ENCODE data around the gene EPB41L2. TPM values are rescaled to one million over a fixed set of nuclear protein-coding genes. Genes with fewer than 3 reads are reported as not detected.

The EPB41L2 gene
- 100 to 1,000 TPM; 190 to 321 (median 265) TPM for total RNA-seq

DNA sequence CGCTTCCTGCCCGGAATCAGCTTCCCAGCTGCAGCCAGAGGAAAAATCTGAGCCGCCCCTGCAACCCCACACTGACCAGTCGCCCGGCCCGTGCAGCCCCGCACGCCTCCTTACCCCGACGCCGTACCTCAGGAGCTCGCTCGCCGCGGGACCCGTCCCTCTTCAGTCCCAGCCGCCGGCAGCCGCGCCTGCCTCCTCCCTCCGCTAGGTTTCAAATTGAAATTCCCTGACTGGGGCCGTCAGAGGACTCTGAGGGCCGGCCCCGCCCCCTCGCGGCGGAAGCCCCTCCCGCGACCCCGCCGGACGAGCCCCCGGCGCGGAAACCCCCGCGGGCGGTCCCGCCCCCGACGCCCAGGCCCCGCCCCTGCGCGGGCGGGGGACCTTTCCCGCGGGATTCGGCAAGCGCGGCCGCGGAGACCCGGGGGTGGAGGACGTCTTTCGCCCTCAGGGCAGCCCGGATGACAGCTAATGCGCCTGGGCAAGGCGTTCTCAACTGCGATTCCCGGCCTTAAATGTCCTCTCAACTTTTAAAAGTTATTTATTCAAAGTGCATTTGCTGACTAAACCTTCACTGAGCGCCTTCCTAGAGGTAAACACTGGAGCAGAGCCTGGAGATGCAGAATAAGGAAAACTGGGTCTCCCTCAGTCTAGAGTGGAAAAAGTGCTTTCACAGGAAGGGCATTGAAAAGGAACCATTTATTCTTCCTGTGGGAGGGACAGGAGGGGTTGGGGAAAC, at the start of gene EPB41L2:
TSS of gene EPB41L2 (minus strand) at position 218 of the 736 bp plus-strand sequence. CDS start 106,760 bp downstream, outside the sequence.
- Histone ChIP-seq H3K4me3 (peak within 1 kb of the TSS; percentile 86 to 100 (median 90)), H3K4me1 (peaks cover 0 to 31% (median 10%) of the 10 kb centered on the region in 4 donors)
- WGBS, 2 donors, result 0 to 1% methylated on average over 30 to 36 of the region's 61 CpGs

DNA sequence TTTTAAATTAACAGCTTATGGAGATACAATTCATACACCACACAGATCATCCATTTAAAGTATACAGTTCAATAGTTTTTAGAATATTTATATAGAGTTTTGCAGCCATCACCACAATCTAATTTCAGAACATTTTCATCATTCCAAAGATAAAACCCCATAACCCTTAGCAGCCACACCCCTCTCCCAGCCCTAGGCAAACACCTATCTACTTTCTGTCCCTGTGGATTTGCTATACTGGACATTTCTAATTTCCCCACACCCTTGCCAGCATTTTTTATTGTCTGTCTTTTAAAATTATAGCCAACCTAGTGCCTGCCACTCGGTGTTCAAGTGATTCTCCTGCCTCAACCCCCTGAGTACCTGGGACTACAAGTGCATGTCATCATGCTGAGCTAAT, 49.2 kb upstream of the EPB41L2 start:
- Histone ChIP-seq H3K4me1 (peaks cover 0 to 4% (median 0%) of the 10 kb centered on the region in 4 donors), H3K27me3 (no peaks in the 10 kb centered on the region), H3K36me3 (no peaks in the 10 kb centered on the region), H3K9me3 (peaks cover 0 to 1% (median 0%) of the 10 kb centered on the region in 4 donors), H3K27ac (no peak overlapping the region), H3K4me3 (no peak overlapping the region)
- no peak for DNase-seq (ENCODE audit: low spot score in 2 of 2)
- TF ChIP-seq, protein P1, sequence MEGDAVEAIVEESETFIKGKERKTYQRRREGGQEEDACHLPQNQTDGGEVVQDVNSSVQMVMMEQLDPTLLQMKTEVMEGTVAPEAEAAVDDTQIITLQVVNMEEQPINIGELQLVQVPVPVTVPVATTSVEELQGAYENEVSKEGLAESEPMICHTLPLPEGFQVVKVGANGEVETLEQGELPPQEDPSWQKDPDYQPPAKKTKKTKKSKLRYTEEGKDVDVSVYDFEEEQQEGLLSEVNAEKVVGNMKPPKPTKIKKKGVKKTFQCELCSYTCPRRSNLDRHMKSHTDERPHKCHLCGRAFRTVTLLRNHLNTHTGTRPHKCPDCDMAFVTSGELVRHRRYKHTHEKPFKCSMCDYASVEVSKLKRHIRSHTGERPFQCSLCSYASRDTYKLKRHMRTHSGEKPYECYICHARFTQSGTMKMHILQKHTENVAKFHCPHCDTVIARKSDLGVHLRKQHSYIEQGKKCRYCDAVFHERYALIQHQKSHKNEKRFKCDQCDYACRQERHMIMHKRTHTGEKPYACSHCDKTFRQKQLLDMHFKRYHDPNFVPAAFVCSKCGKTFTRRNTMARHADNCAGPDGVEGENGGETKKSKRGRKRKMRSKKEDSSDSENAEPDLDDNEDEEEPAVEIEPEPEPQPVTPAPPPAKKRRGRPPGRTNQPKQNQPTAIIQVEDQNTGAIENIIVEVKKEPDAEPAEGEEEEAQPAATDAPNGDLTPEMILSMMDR (IDR thresholded peaks at IDR 0.05), result no peak
- TF ChIP-seq POLR2A (IDR thresholded peaks at IDR 0.05) (no peak), EP300 (IDR thresholded peaks at IDR 0.05) (no peak)
- 71 to 78% methylated on average over 1 of the region's 1 CpG for WGBS, 2 donors

More for the DNA sequence above, at the start of gene EPB41L2:
- Histone ChIP-seq H3K27me3 (no peaks in the 10 kb centered on the region), H3K27ac (peak within 1 kb of the TSS; percentile 78 to 93 (median 90)), H3K9me3 (no peaks in the 10 kb centered on the region), H3K36me3 (no peaks in the 10 kb centered on the region)
- DNase-seq (ENCODE audit: low spot score in 2 of 2), result peak; percentile 70 to 80
- TF ChIP-seq EP300 (IDR thresholded peaks at IDR 0.05), result peak in 1 of 2 donors; percentile 94
- TF ChIP-seq POLR2A (IDR thresholded peaks at IDR 0.05), result peak; percentile 52 to 93
- TF ChIP-seq, protein P1 (IDR thresholded peaks at IDR 0.05), result peak; percentile 22 to 70 (median 31)

GRCh38 chr6:131107151-131107550, 44.1 kb upstream of the EPB41L2 start:
- H3K36me3 ChIP-seq, result no peaks in the 10 kb centered on the region
- no peak overlapping the region for H3K27ac ChIP-seq
- no peak for TF ChIP-seq POLR2A (IDR thresholded peaks at IDR 0.05)
- TF ChIP-seq, protein P1 (IDR thresholded peaks at IDR 0.05), result no peak
- WGBS, 2 donors, result 83 to 84% methylated on average over 1 of the region's 1 CpG
- H3K4me3 ChIP-seq, result no peak overlapping the region
- H3K9me3 ChIP-seq, result no peaks in the 10 kb centered on the region
- H3K4me1 ChIP-seq, result no peaks in the 10 kb centered on the region
- H3K27me3 ChIP-seq, result no peaks in the 10 kb centered on the region
- no peak for DNase-seq (ENCODE audit: low spot score in 2 of 2)

DNA sequence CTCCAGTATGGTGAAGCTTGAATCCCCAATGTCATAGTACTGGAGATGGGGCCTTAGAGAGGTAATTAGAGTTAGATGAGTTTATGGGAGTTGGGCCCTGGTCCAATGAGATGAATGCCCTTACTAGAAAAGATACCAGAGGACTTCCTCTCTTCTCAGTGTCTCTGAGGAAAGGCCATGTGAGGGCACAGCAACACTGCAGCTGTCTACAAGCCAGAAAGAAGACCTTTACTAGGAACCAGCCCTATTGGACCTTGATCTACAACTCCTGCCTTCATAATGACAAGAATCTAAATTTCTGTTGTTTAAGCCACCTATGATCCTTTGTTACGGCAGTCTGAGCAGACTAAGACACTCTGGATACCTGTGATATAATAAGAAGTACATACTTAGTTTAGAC, 40.9 kb upstream of the EPB41L2 start:
- H3K4me3 ChIP-seq, result no peak overlapping the region
- H3K9me3 ChIP-seq, result no peaks in the 10 kb centered on the region
- no peak for DNase-seq (ENCODE audit: low spot score in 2 of 2)
- TF ChIP-seq, protein P1 (IDR thresholded peaks at IDR 0.05), result no peak
- TF ChIP-seq POLR2A (IDR thresholded peaks at IDR 0.05), result no peak
- H3K27me3 ChIP-seq, result no peaks in the 10 kb centered on the region
- no peaks in the 10 kb centered on the region for H3K36me3 ChIP-seq
- H3K4me1 ChIP-seq, result no peaks in the 10 kb centered on the region
- no peak overlapping the region for H3K27ac ChIP-seq
- 100% methylated on average over 1 of the region's 1 CpG for WGBS, 2 donors

DNA sequence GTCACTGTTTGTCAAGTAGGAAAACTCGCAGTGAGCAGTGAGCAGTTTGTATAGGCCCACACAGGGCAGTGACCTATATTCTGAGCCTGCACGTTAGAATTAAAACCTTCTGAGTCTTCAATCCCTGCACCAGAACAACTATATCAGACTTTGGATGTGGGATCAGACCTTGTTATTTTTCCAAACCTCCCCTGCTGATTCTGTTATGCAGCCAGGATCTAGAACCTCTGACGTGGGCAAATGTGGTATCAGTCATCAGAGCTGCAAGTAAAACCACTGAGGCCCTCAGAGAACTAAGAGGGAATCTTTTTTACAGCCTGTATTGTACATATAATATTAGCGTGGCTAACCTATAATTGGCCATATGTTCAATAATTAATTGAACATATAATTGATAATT, 40.3 kb upstream of the EPB41L2 start:
- Histone ChIP-seq H3K27me3 (no peaks in the 10 kb centered on the region), H3K36me3 (no peaks in the 10 kb centered on the region), H3K27ac (no peak overlapping the region), H3K4me1 (no peaks in the 10 kb centered on the region), H3K4me3 (no peak overlapping the region), H3K9me3 (no peaks in the 10 kb centered on the region)
- 67 to 72% methylated on average over 4 of the region's 4 CpGs for WGBS, 2 donors
- DNase-seq (ENCODE audit: low spot score in 2 of 2), result no peak
- TF ChIP-seq EP300 (IDR thresholded peaks at IDR 0.05), result no peak
- TF ChIP-seq, protein P1 (IDR thresholded peaks at IDR 0.05), result no peak
